GM06990 (cell line): ENCODE measurements around the gene FITM1.
A peak's percentile ranks its signal among the peaks of the same experiment; 100 is the strongest.

Experiments used
- DNase-seq: peaks from one replicate; pipeline ENCODE4 v3.0.0-alpha.2; 2011; ENCODE audit not compliant: insufficient read length; ENCODE audit errors: extremely low read depth
- H3K27me3 ChIP-seq: replicated peaks from 2 replicates; pipeline ENCODE4 v1.6.0; 2011; ENCODE audit warnings: low read length; ENCODE audit not compliant: control insufficient read depth, insufficient read depth
- H3K36me3 ChIP-seq: 2 replicates; pipeline ENCODE4 v1.5.1; 2011; ENCODE audit warnings: low read length; ENCODE audit not compliant: control insufficient read depth, insufficient read depth
- H3K4me3 ChIP-seq: replicated peaks from 2 replicates; pipeline ENCODE4 v1.5.1; 2011; ENCODE audit warnings: low read depth, mild to moderate bottlenecking, control low read depth, low read length
- CTCF ChIP-seq: IDR thresholded peaks from 2 replicates; pipeline ENCODE4 v1.5.1; 2011; ENCODE audit warnings: low read length, control low read depth, mild to moderate bottlenecking, inconsistent platforms; ENCODE audit not compliant: insufficient read depth, poor library complexity, severe bottlenecking

FITM1 gene

GRCh38 chr14:24130380-24130716 lies at the start of gene FITM1:
TSS of gene FITM1 (plus strand) at chr14:24130659. CDS start at chr14:24131564, 905 bp downstream.
- no peak for TF ChIP-seq CTCF
- Histone ChIP-seq H3K27me3 (no peaks in the 10 kb centered on the region), H3K36me3 (no peaks in the 10 kb centered on the region; the same call in 1 of the 2 replicates), H3K4me3 (no peak within 1 kb of the TSS)
- no peak for DNase-seq

GRCh38 chr14:24080888-24081738 lies 49.3 kb upstream of the FITM1 start:
- DNase-seq, result peak; percentile 87
- Histone ChIP-seq H3K27me3 (no peaks in the 10 kb centered on the region), H3K36me3 (no peaks in the 10 kb centered on the region), H3K4me3 (peak overlapping the region; percentile 73)
- no peak for TF ChIP-seq CTCF

- TF ChIP-seq CTCF, result no peak
- H3K4me3 ChIP-seq, result peak overlapping the region; percentile 73
- no peaks in the 10 kb centered on the region for H3K27me3 ChIP-seq
- H3K36me3 ChIP-seq, result no peaks in the 10 kb centered on the region
- DNase-seq, result no peak
Observed at GRCh38 chr14:24081739-24082211, 48.7 kb upstream of the FITM1 start.

- no peaks in the 10 kb centered on the region for H3K27me3 ChIP-seq
- no peaks in the 10 kb centered on the region for H3K36me3 ChIP-seq
- no peak overlapping the region for H3K4me3 ChIP-seq
- no peak for DNase-seq
- TF ChIP-seq CTCF, result no peak
Observed at GRCh38 chr14:24082411-24083080, 47.9 kb upstream of the FITM1 start.

- TF ChIP-seq CTCF, result no peak
- H3K36me3 ChIP-seq, result no peaks in the 10 kb centered on the region
Observed at GRCh38 chr14:24083462-24083861, 47.0 kb upstream of the FITM1 start.

More at GRCh38 chr14:24083462-24083861, 47.0 kb upstream of the FITM1 start:
- Histone ChIP-seq H3K4me3 (no peak overlapping the region), H3K27me3 (no peaks in the 10 kb centered on the region)
- DNase-seq, result no peak
